ENCODE measurements around the gene PGAP3. TPM values are rescaled to one million over a fixed set of nuclear protein-coding genes. Genes with fewer than 3 reads are reported as not detected.

PGAP3 gene
- total RNA-seq, 1 experiment from 2014 or later: 5.8 TPM

DNA sequence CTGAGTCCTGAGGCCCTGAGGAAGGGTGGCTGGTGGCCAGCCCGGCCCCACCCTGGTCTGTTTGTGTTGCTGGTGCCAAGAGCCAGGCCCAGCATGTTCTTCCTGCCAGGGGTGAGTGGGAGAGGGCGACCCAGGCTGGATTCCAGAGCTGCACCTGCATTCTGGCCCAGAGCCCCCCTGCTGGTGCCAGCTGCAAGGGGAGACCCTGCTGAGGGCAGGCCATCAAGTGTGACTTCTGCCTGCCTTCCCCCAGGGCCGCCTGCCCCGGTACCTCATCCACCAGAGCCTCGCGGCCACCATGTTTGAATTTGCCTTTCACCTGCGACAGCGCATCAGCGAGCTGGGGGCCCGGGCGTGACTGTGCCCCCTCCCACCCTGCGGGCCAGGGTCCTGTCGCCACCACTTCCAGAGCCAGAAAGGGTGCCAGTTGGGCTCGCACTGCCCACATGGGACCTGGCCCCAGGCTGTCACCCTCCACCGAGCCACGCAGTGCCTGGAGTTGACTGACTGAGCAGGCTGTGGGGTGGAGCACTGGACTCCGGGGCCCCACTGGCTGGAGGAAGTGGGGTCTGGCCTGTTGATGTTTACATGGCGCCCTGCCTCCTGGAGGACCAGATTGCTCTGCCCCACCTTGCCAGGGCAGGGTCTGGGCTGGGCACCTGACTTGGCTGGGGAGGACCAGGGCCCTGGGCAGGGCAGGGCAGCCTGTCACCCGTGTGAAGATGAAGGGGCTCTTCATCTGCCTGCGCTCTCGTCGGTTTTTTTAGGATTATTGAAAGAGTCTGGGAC lies 25.1 kb downstream of the PGAP3 start:
- DNase-seq (ENCODE audit: extremely low read depth, low read depth): no peak

DNA sequence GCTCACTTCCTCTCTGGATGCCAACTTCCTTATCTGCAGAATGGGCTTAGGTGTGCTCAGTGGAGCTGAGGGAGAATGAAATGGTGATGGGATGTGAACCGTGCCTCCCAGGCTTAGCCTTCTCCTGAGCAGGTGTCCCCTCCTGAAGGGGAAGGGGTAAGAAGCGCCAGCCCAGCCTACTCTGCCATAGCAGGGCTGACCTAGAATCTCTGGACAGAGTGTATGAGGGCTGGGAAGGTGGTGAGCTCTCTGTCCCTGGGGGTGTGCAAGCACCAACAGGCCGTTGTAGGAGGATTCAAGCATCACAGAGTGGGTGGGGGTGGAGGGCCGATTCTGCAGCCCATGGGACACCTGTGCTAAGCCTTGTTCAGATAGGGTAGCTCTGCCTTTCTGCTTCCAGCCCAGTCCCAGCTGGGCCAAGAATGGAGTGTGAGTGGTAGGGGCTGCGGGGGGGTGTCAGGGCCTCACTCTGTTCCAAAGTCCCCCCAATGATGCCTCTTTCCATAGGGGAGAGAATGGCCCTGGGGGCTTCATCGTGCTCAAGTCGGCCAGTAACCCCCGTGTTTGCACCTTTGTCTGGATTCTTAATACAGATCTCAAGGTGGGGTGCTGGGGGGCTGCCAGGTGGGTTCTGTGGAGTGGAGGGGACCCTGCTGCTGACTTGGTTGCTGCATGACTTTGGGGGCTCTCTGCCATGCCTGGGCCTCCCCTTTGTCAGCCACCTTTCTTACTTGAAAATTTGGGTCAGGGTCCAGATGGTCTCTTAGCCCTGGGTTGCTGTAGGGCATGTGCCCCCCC lies 25.9 kb downstream of the PGAP3 start:
- DNase-seq (ENCODE audit: extremely low read depth, low read depth): no peak

DNA sequence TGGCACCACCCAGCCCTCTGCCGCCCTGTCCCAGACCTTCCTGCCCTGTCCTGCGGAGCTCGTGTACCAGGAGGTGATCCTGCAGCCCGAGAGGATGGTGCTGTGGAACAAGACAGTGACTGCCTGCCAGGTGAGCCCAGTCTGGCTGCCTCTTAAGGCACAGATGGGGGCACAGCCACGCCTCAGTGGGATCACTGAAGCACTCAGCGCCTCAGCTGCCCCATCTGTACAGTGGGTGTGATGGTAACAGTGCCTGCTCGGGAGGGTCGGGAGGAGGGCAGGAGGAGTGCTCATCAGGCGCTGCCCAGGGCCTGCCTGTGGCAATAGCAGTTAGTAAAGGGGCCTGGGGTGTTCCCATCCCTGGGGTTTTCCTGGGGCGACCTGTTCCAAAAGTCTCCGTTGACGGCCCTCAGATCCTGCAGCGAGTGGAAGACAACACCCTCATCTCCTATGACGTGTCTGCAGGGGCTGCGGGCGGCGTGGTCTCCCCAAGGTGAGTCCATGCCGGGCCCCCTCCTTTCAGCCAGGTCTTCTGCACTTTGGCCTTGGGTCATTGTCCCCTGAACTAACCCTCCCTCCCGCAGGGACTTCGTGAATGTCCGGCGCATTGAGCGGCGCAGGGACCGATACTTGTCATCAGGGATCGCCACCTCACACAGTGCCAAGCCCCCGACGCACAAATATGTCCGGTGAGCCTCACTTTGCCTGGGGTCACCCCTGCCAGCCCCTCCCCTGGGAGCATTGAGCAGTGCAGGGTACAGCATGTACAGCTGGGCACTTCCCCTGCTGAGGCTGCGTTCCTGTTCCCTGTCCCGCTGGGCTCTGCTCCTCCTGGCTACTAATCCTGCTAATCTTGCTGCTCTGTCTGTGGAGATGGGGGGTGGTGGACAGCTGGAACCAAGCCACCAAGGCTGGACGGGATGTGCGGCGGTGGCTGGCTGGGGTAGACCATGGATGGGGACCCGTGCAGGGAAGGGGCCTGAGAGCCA lies 27.2 kb downstream of the PGAP3 start:
- no peak for DNase-seq (ENCODE audit: extremely low read depth, low read depth)

DNA sequence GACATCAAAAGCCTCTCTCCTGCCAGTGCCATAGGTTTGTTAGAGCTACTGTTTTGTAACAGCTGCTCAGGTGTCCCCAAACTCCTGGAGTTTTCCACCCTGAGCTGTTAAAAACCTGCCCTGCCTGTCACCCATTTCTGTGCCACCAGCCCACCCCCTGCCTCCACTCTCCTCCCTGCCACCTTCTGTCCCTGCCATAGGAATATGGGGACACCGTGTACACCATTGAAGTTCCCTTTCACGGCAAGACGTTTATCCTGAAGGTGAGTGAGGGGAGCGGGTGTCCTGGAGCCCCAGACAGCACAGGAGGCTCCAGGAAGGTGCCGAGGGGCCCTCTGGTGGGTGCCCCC lies 27.9 kb downstream of the PGAP3 start:
- no peak for DNase-seq (ENCODE audit: extremely low read depth, low read depth)

DNA sequence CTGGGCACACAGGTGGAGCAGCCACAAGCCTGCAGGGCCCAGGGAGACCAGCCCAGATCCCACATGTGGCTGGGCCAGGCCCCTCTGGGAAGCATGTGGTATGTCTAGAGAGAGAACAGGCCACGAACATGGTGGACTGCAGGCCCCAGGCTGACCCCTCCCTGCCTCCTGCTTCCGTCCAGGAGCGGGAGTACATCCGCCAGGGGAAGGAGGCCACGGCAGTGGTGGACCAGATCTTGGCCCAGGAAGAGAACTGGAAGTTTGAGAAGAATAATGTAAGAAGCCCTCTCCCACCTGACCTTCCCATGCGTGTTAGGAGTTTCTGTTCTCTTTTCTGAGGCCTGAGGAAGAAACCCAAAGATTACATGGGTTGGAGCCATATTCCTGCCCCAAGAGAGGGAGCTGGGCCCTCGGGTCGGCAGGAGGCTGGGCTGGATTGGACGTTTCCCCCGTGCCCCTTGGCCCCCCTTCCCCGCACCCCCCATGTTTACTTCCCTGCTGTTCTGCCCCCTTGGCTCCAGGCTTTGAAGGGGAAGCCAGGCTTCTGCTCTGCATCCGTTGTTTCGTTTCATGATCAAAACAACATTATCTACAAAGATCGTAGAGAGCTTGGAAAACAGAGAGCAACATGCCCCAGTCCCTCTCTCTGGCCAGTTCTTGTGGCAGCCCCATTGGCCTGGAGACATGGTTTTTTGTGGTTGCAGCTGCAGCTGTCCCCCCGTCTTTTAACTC lies 28.4 kb downstream of the PGAP3 start:
- no peak for DNase-seq (ENCODE audit: extremely low read depth, low read depth)

GRCh38 chr17:39658760-39659159 lies 29.1 kb downstream of the PGAP3 start:
- no peak for DNase-seq (ENCODE audit: extremely low read depth, low read depth)

- DNase-seq (ENCODE audit: extremely low read depth, low read depth): no peak
These were observed 29.5 kb downstream of the PGAP3 start for GRCh38 chr17:39658346-39658745.

DNA sequence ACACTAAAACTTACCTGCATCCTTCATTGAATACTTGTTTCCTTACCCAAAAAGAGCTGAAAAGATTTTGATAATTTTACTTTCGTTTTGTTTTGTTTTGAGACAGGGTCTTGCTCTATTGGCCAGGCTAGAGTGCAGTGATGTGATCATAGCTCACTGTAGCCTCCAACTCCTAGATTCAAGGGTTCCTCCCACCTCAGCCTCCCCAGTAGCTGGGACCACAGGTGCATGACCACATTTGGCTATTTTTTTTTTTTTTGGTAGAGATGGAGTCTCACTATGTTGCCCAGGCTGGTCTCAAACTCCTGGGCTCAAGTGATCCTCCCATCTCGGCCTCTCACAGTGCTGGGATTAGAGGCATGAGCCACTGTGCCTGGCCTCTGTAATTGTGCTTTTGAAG lies 32.8 kb downstream of the PGAP3 start:
- DNase-seq (ENCODE audit: extremely low read depth, low read depth): no peak

- DNase-seq (ENCODE audit: extremely low read depth, low read depth): peak; percentile 46
These were observed 34.1 kb downstream of the PGAP3 start for GRCh38 chr17:39653662-39654331.

- no peak for DNase-seq (ENCODE audit: extremely low read depth, low read depth)
These were observed 34.6 kb downstream of the PGAP3 start for GRCh38 chr17:39653316-39653661.

DNA sequence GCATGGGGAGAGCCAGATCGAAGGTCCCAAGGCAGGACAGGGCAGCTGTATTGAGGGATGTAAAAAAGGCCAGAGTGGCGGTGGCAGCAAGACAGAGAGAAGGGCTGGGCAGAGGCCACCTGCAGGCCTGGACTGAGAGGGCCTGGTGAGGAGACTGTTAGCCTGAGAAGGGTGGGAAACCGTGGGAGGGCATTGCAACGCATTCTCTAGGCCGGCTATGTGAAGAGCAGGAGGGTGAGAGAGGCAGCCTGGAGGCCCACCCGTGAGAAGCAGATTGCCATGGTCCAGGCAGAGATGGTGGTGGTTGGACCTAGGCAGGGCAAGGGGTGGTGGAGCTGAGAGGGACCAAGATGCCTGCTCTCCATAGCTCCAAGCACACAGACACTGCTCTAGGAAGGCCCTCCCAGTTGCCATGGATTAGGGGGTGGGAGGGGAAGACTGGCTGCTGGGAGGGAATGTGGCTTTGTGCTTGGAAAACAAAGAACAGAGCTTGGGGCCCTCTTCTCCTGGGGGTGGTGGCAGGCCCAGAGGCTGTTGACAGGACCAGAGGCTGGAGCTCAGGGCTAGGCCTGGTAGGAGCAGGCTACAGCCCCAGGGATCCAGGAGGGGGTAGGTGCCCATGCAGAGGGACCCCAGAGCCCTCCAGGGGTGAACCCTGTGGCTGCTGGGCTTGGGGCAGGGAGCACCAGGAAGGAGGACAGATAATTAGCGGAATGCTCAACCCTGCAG lies 35.1 kb downstream of the PGAP3 start:
- no peak for DNase-seq (ENCODE audit: extremely low read depth, low read depth)

- DNase-seq (ENCODE audit: extremely low read depth, low read depth): no peak
These were observed 35.8 kb downstream of the PGAP3 start for GRCh38 chr17:39651923-39652586.

DNA sequence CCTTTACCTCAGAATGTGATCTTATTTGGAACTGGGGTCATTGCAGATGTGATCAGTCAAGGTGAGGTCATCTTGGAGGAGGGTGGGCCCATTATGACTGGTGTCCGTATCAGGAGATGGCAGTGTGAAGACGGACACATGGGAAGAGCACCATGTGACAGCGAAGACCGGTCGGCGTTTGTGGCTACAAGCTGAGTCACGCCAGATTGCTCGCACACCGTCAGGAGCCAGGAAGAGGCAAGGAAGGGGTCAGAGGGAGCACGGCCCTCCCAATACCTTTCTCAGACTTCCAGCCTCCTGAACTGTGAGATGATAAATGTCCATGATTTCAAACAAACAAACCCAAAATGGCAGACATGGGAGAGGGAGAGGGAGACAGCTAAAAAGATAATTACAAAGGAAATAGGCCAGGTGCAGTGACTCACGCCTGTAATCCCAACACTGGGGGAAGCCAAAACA lies 37.7 kb downstream of the PGAP3 start:
- no peak for DNase-seq (ENCODE audit: extremely low read depth, low read depth)

DNA sequence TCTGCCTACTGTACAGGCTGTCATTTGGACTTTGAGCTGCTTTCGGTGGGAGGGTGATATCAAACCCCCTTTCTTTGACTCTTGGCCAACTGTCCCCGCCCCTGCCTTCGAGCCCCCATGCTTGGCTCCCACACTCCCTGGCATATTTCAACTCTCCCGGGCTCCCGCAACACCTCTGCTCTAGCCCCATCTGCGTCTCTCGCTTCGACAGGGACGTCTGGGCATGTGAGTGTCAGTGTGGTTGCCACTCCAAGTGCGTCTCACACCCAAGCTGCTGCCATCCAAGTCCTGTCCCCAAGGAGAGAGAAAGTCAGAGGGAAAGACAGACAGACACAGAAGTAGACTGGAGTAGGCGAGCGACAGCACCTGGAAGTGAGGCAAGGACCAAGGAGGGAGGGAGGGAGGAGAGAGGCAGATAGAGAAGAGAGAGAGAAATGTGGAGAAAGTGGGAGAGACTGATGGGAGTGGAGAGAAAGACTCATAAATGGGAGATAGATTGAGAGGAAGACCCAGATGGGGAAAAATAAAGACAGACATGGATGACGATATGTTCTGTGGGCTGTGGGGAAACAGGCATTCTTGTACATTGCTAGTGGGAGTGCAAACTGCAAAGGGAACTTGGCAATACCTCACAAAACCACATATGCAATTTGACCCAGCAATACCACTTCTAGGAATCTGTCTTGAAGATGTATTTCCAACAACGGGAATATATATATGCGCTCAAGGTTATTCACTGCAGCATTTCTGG lies 39.1 kb downstream of the PGAP3 start:
- DNase-seq (ENCODE audit: extremely low read depth, low read depth): no peak

GRCh38 chr17:39647256-39647655 lies 40.6 kb downstream of the PGAP3 start:
- DNase-seq (ENCODE audit: extremely low read depth, low read depth): no peak

DNA sequence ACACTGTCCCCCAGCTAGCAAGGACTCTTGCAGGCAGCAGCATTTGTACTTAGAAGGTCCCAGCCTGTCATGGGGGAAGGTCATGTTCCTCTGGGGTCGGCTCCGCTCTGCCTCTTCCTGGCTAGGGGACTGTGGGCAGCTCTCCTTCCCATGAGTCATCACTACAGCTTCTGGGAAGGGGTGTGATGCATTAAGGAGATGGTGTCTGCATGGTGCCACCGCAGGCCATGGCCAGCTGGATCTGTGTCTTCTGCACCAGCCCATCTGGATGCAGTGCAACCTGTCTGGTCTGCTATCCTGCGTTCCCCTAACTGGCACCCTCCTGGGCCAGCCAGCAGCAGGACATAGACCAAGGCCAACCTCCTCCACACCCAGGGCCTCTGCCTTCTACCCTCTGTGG lies 44.6 kb downstream of the PGAP3 start:
- DNase-seq (ENCODE audit: extremely low read depth, low read depth): no peak

GRCh38 chr17:39642291-39643074 lies 45.4 kb downstream of the PGAP3 start:
- no peak for DNase-seq (ENCODE audit: extremely low read depth, low read depth)

Data from NCI-H460 (cell line).